Right hindlimb (tissue), 1 donor: Measurements from ENCODE around the gene OR51B4.
"Not testable (repeated sequence)": the region's sequence is repeated elsewhere in the genome, so short reads cannot be mapped to it uniquely, and the experiment has no call there.

Source experiments
- DNase-seq: peaks from one replicate; pipeline ENCODE4 v3.0.0-alpha.2; 2018

OR51B4 gene, protein sequence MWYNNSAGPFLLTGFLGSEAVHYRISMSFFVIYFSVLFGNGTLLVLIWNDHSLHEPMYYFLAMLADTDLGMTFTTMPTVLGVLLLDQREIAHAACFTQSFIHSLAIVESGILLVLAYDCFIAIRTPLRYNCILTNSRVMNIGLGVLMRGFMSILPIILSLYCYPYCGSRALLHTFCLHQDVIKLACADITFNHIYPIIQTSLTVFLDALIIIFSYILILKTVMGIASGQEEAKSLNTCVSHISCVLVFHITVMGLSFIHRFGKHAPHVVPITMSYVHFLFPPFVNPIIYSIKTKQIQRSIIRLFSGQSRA

DNA sequence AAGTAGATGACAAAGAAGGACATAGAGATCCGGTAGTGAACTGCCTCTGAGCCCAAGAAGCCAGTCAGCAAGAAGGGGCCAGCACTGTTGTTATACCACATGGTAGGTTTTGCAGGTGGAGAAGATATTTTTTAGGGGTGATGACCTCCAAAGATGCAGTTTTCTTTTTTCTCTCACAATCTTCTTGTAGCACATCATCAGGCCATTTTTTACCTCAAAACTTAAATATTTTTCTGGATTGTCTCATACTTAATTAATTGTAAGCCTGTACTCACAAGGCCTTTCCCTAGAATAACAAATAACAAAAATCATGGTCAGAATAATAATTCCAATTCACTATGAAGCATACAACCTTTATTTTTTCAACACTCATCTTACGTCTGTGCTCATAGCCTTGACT, at the start of gene OR51B4:
Gene OR51B4, minus strand, starts transcription at position 101 of the 400 bp plus-strand sequence. Its CDS starts 0 bp downstream, at position 101.
- DNase-seq = no peak

DNA sequence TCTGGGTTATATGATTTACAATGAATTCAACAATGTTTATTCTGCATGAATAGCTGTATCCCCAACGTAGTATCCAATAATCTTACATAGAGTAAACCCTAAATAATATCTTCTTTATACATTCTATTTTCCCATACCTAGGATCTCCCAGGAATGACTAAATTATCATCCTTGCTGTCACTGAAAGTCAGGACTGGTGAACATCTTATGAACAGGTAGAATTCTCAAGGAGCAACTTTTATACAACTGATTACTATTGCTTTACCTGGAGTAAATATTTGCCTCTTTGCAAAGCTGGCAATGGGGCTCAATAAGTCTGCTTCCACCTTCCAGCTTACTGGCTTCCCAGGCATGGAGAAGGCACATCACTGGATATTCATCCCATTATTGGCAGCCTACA, 49.5 kb upstream of the OR51B4 start, which contains the start of gene OR51B6:
Gene OR51B6, plus strand, starts transcription at position 301 of the 400 bp plus-strand sequence. Its CDS starts 0 bp downstream, at position 301.
- no peak for DNase-seq

DNA sequence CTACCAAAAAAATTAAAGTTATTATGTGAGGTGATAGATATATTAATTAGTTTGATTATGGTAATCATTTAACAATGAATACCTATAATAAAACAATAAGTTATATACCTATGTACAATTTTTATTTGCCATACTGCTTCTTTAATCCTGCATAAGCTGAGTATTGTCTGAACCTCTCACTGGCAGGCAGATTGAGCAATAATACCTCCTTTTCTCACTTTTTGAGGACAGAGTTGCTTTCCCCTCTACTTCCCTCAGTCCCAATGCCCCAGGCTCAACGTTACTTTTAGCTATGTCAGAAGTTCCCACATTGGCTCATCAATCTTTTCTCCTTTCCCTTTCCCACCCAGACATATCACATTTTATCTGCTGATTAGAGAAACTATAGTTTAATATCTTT, 47.8 kb upstream of the OR51B4 start:
- DNase-seq = no peak

DNA sequence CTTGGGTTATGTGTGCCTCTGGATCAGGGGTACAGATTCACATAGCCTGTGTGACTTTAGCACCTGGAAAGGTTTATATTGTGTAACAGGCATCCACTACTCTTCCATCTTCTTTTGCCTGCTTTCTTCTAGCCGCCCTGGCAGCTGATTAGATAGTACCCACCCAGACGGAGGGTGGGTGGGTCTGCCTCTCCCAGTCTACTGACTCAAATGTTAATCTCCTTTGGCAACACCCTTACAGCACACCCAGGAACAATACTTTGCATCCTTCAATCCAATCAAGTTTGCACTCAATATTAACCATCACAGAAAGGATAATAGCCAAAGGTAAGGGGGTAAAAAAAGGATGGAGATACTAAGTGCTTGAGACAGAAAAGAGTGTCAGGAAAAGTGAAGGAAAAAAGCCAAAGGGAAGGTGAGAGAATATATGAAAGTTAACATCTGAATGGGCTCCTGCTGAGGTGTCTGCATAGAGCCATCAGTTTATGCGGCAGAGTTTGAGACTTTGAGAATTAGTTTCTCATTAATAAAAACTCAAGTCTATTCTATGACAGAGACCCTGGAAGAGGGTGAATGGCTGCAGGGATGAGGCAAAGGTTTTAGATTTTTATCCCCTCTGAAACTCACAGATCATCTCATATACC, 46.9 kb upstream of the OR51B4 start:
- no peak for DNase-seq

DNA sequence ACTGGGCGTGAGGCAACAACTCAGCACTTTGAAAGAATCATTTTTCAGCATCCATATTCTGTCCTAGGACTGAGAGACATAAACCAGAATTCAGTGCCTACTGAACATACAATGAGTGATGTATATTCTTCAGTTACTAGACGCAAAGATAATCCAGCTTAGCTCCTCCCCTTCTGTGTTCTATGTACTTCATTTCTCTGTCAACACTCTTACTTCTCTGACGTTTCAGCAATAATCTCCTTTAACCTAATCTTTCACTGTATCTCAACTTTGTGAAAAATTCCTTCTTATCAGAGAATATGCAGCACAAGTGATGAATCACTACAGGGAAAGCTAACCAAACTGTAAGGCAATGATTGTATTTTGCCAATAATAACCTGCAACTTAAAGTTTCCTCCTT, 44.1 kb upstream of the OR51B4 start:
- no peak for DNase-seq

DNA sequence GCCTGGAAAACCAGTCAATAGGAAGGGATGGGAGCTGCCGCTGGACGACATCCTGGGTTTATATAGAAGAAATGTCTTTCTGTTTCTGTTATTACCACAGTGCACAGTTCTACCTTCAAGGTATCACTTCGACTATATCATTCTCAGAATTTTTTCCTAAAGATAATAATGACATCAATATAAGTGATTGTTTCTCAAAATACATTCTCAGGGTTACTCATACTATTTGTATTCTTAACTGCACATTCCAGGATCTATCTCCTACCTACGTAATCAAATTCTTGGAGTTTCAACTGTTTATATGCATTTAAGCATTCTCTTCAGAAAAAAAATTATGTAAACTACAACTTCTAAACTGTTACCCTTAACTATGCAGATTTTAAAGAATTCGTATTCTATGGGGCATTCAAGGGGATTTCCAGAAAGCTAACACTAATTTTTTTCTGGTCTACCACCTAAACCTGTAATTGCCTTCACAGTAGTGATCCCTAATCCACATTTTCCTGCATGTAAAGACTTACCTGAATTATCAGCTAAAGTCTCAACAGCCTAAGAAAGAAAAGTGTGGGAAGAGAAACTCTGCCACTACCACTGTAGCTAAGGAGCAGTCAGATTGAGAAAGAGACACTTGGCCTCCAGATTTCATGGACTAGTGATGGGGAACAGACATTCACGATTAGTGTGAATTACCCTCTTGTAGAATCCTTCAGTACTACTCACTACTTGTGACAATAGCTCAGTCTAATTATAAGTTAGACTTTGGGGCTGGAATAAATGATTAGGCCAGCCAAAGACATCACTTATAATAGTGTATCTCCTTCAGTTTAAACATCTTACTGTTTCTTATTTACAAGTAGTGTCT, 42.0 kb upstream of the OR51B4 start, which contains the start of gene OR51B5:
Gene OR51B5, minus strand, starts transcription at position 51 of the 862 bp plus-strand sequence. Its CDS starts 0 bp downstream, at position 51.
- no peak for DNase-seq

DNA sequence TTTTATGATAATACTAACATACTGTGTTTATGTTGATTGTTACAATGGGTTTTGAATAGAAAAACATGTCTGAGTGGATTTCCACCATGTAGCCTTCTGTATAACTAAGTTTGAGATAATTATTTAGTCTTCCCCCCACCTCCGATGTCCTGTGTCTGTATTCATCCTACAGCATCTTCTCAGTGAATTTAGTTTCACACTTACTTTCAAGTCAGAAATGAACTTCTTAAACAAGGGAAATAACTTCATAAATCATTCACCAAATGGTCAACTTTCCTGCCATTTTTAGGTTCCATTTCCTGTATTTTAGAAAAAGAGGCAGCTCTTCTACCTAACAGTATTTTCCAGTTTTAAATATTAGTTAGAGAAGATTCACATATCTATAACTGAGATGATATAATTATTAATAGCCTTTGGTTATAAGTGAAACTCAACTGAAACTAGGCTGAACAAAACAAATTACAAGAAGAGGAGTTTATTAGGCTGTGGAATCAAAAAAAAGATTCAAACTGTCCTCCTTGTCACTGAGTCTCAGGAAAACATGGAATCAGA, 38.1 kb upstream of the OR51B4 start:
- DNase-seq = no peak

DNA sequence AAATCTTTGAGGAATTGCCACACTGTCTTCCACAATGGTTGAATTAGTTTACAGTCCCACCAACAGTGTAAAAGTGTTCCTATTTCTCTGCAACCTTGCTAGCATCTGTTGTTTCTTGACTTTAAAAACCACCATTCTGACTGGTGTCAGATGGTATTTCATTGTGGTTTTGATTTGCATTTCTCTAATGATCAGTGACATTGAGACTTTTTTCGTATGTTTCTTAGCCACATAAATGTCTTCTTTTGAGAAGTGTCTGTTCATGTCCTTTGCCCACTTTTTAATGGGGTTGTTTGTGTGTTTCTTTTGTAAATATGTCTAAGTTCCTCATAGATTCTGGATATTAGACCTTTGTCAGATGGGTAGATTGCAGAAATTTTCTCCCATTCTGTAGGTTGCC, 35.5 kb upstream of the OR51B4 start:
- DNase-seq = not testable (repeated sequence)

DNA sequence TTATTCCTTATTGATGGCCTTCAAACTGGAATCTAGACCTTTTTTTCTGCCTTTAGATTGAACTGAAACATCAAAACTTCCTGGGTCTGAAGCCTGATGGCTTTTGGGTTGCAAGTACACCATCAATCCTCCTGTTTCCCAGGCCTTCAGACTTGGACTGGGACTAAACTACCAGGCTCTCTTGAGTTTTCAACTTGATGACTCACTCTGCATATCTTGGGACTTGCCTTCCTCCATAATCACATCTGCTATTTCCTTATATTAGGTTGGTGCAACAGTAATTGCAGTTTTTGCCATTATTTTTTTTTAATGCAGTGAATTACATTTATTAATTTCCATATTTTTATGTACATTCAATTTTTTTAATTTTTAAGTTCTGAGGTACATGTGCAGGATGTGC, 34.6 kb upstream of the OR51B4 start:
- no peak for DNase-seq

DNA sequence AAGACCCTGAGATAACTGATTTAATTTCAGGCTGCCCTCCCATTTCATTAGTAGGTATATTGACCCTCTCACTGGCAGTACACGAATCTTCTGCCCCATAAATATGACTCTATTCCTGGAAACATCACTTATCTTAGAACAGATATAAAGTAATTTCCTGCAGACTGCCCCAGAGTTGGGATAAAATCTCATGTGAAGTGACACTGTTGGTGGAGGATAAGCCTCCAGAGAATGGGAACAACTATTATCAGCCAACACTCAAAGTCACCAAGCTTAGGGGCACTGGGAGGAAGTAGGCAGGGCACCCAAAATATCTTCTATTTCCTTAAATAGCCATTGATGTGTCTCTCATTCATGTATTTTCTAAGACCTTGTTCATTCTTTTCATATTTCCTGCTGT, 33.4 kb upstream of the OR51B4 start:
- DNase-seq = no peak

DNA sequence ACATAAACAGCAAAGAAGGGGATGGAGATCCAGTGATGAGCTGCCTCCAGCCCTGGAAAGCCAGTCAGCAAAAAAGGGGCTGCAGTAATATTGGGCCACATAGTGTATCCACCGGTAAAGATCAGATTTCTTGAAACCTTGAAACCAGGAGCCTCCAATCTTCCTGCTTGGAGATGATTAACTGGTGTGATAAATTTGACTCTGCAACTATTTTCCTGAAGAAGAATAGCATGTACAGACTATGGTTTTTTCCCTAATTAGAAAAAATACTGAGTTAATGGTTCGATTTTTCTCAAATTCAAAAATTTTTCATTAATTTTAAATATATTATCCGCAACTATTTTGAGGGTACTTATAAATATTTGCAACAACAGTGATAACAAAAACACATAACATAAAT, 22.5 kb upstream of the OR51B4 start, which contains the start of gene OR51B2:
Gene OR51B2, minus strand, starts transcription at position 101 of the 400 bp plus-strand sequence. Its CDS starts 0 bp downstream, at position 101.
- DNase-seq = no peak

DNA sequence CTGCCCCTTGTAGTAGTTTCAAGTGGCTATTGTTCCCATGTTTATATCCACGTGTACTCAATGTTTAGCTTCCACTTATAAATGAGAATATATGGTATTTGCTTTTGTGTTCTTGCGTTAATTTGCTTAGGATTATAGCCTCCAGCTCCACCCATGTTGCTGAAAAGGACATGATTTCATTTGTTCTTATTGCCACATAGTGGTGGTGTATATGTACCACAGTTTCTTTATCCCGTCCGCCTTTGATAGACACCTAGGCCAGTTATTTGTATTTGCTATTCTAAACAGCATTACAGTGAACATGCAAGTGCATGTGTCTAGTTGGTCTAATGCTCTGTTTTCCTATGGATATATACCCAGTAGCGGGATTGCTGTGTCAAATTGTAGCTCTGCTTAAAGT, 15.5 kb upstream of the OR51B4 start:
- no peak for DNase-seq

DNA sequence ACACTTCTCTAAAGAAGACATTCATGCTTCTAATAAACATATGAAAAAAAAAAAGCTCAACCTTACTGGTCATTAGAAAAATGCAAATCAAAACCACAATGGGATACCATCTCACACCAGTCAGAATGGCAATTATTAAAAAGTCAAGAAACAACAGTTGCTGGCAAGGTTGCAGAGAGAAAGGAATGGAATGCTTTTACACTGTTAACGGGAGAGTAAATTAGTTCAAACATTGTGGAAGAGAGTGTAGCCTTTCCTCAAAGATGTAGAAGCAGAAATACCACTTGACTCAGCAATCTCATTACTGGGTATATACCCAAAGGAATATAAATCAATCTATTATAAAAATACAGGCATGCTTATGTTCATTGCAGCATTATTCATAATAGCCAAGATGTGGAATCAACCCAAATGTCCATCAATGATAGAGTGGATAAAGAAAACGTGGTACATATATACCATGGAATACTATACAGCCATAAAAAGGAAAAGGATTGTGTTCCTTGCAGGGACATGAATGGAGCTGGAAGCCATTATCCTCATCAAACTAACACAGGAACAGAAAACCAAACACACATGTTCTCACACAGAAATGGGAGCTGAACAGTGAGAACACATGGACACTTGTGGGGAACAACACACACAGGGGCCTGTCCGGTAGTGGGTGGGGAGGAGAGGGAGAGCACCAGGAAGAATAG, 11.7 kb upstream of the OR51B4 start:
- not testable (repeated sequence) for DNase-seq

DNA sequence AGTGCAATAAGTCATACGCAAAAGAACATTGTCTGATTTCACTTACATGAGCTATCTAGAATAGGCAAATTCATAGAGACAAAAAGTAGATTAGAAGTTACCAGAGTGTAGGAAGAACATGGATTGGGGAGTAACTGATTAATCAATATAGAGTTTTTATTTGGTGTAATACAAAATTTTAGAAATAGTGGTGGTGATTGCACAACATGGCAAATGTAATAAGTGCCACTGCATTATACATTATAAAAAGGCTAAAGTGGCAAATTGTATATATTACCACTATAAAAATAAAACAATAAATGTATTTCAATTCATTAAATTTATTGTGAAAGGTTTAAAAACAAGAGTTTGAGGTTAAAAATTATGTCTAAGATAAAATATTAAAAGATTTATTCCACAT, 8.7 kb upstream of the OR51B4 start:
- DNase-seq = no peak

DNA sequence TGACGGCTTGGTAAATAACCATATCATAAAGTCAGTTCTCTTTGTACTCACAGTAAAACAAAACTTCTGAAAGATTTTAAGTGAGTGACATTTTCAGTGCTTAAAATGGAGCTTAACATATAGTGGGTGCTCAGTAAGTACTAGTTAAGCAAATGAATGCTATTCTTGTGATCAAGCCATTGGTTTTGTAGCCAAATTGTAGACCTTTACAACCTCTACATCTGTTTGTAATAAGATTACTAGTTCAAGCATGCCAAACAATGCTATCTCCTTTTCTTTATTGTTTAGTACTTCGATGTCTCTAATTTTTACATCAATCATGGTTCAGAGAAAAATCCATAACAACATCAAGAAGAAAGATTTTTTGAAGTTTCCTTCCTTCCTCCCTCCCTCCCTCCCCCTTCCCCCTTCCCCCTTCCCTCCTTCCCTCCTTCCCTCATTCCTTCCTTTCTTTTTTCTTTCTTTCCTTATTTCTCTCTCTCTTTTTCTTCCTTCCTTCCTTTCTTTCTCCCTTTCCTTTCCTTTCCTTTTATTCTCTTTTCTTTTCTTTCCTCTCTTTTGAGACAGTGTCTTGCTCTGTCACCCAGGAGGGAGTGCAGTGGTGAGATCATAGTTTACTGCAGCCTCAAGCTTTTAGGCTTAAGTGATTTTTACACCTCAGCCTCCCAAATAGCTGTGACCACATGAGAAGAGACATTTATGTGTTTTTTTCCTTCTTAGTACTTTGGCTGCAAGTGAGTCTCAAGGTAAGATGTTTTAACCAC, 5.7 kb upstream of the OR51B4 start:
- no peak for DNase-seq

DNA sequence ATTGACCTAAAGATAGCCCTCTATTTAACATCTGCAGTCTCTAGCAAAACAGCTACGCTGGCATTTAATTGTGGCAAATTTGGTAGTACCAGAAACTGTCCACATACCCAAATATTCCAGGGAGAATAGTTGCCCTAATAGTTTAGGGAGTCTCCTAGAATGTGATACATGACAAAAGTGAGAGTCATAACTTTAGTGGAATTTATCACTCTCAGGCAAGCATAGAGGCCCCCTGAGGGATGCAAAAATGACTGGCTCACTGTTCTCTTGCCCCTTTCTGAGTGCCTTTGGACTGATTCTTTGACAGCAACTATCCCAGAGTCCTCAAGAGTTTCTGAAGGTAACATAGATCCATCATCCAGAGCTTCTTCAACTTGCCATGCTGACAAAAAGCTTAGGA, 2.3 kb upstream of the OR51B4 start:
- DNase-seq = no peak

DNA sequence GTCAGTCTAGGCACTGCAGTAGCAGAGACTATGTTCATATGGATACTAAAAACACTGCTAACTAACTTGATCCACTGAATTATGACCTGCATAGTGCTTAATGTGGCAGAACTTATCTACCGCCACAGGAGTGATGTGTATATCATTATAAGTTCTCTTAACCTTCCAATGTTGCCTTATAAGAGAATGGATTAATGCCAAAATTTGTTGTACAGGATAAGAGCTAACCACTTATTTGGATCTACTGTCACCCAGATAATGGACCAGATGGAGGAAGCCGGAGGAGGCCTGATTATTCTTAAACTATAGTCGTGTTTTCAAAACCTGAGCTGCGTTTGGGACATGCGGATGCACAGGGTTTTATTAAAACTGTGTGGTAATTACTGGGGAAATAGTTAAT, 1.9 kb upstream of the OR51B4 start:
- DNase-seq = no peak

DNA sequence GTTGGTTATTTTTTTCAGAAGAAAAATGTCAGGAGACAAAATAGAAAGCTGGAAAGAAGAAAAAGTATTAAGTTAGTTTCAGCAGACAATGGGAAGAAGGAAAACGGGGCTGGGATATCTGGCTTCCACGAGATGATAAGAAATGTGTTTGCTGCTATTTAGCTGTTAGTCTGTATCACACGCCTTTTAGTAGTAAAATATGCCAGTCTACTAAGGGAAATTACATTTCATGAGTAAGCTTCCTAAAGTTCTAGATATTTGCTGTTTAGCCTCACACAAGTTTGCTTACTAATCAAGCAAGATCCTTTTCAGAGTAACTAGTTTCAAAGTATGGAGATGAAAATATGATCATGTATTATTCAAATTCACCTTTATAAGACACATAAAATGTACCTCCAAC, 1.5 kb downstream of the OR51B4 start:
- no peak for DNase-seq

DNA sequence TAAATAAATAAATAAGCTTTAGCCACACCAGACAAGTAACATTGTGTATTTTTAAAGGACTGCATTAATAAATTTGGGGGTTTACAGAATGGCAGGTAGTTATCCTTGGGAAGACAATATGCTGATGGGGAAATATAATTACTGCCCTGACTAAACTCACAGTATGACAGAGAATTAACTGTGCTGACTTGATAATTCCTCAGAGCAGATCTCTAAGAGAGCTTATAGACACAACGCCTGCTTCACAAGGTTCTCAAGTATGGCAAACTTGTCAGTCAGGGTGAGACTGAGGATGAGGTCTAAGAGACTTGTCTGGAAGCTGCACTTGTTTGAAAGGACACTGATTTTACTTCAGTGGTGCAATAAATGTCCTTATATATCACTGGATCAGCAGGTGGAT, 3.3 kb downstream of the OR51B4 start:
- DNase-seq = no peak

DNA sequence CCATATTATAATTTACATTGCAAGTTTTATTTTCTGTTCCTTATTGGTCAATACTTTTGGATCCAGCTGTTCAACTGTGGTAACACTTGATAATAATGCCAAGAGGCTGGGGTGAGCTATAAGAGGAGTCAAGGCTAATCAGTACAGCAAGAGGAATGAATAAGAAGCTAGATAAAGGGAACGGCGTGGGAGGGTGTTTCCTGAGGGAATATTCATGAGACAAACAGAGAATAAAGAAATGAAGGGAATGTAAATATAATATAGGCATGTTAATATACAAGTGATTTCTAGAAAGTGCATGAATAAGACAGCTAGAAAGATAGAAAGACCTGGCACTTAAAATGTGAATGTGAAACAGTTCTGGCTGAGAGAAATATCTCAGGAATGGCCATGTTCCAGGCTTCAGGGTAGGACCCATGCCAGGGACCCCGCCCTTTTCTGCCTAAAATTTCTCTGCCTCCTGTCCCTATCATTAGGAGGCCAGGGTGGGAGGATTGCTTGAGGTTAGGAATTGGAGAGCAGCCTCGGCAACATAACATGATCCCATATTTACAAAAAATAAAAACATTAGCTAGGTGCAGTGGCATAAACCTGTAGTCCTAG, 3.9 kb downstream of the OR51B4 start:
- no peak for DNase-seq

DNA sequence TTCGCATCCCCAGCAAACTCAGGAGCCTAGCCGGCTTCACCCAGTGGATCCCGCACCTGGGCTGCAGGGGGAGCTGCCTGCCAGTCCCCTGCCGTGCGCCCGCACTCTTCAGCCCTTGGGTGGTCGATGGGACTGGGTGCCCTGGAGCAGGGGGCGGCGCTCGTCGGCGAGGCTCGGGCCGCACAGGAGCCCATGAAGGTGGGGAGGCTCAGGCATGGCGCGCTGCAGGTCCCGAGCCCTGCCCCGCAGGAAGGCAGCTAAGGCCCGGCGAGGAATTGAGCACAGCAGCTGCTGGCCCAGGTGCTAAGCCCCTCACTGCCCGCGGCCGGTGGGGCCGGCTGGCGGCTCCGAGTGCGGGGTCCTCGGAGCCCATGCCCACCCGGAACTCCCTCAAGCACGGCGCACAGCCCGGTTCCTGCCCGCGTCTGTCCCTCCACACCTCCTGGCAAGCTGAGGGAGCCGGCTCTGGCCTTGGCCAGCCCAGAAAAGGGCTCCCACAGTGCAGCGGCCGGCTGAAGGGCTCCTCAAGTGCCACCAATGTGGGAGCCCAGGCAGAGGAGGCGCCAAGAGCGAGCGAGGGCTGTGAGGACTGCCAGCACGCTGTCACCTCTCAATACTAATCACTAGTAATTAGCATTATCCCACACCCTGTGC, 7.3 kb downstream of the OR51B4 start:
- not testable (repeated sequence) for DNase-seq
